Measurements from ENCODE around the gene CTSD.

Gene CTSD

DNA sequence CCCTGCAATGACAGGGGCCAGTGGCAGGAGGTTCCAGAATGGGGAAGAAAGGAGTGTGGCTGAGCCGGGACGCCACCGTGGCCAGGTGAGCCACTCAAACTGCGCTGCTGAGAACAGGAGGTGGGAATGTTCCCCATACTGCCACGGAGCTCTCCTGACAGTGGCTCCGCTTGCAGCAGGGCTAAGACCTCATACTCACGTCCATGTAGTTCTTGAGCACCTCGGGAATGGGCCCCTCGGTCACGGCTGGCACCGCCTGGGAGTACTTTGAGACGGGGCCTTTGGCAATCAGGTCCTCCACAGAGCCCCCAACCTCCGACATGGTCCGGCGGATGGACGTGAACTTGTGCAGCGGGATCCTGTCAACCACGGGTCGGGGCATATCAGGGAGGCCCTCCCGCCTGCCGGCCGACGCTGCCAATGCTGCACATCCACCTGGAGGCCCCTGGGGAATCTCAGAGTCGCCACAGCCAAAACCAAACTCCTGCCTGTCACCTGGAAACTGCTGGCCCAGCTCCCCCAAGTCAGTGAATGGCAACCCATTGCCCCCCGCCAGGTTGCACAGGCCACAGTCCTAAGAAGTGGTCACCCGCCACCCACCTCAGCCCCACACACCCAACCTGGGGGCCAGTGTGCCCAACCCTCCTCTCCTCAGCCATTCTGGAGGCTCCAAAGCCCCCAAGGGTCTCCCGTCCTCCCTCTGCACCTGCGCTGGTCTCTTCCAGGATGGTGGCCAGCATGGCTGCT, 2.4 kb downstream of the CTSD start:
- H3K27ac ChIP-seq (ENCODE audit: low read depth, low read length): peak overlapping the region; percentile 94
- H3K36me3 ChIP-seq (ENCODE audit: control insufficient read depth in 1 of 2, insufficient read depth in 2 of 2, low read length in 2 of 2): peaks cover 21 to 49% of the 10 kb centered on the region in 2 donors
- H3K4me3 ChIP-seq (ENCODE audit: low read depth in 1 of 2, low read length in 2 of 2): peak overlapping the region; percentile 85 to 90
- no peaks in the 10 kb centered on the region for H3K27me3 ChIP-seq (ENCODE audit: control insufficient read depth in 1 of 2, insufficient read depth in 2 of 2, low read length in 2 of 2)
- peaks cover 44 to 63% of the 10 kb centered on the region in 2 donors for H3K4me1 ChIP-seq (ENCODE audit: control insufficient read depth in 1 of 2, insufficient read depth in 2 of 2, low read length in 2 of 2)
- H3K9me3 ChIP-seq (ENCODE audit: control insufficient read depth in 1 of 2, low read length in 2 of 2): no peaks in the 10 kb centered on the region
- H3K9ac ChIP-seq (ENCODE audit: low read depth in 1 of 2, low read length in 2 of 2): peak overlapping the region; percentile 95 to 99

DNA sequence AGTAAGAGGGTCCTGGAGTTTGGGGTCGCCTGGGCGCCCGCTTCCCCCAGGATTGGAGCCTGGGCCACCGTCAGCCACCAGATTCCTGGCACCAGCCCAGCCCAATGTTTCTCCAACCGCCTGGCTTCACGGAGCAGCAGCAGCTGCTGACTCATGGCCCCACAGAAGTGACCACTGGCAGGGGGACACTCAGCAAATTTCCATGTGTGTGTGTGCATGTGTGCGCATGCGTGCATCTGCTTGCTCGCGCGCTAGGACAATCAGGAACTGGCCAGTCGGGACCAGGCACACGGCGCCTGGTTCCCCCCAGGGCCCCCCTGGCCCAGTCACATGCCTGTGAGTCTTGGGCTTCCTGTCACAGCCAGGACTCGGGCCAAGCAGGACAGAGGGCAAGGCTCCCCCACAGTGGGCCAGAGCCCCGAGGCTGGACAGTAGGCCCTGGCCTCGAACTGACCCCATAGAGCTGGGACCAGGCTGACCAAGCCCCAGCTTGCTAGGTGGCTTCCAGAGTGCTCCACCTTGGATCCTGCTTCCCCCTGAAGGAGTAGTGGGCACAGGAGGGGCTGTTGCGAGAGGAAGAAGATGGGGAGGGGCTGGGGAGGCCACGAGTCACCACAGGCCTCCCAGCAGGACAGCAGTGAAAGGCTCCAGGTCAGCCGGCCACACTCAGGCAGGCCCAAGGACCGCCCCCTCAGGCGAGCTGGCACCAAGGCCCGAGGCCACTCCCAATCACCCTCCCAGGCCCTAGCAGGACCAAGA, 3.2 kb downstream of the CTSD start:
- peaks cover 25 to 56% of the 10 kb centered on the region in 2 donors for H3K36me3 ChIP-seq (ENCODE audit: control insufficient read depth in 1 of 2, insufficient read depth in 2 of 2, low read length in 2 of 2)
- H3K4me1 ChIP-seq (ENCODE audit: control insufficient read depth in 1 of 2, insufficient read depth in 2 of 2, low read length in 2 of 2): peaks cover 51 to 70% of the 10 kb centered on the region in 2 donors
- peak overlapping the region; percentile 9 to 95 for H3K9ac ChIP-seq (ENCODE audit: low read depth in 1 of 2, low read length in 2 of 2)
- peak overlapping the region; percentile 94 for H3K27ac ChIP-seq (ENCODE audit: low read depth, low read length)
- H3K27me3 ChIP-seq (ENCODE audit: control insufficient read depth in 1 of 2, insufficient read depth in 2 of 2, low read length in 2 of 2): no peaks in the 10 kb centered on the region
- H3K9me3 ChIP-seq (ENCODE audit: control insufficient read depth in 1 of 2, low read length in 2 of 2): no peaks in the 10 kb centered on the region
- H3K4me3 ChIP-seq (ENCODE audit: low read depth in 1 of 2, low read length in 2 of 2): peak overlapping the region in 1 of 2 donors; percentile 22

DNA sequence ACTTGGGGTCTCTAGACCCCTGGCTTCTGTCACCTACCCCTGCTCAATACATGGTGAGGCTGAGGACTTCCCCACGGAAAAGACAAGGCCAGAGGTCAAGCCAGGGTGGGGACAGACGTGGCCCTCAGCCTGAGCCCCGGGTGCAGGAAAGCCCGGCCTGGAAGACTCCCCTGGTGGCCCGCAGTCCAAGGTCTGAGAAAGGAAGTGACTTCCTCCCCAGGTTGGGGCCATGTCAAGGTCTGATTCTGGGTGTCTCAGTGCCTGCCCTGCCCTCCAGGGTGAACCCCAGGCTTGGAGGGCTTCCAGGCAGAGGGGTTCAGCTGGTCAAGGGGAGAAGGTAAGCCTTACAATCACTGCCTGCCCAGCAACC, 3.9 kb downstream of the CTSD start:
- no peaks in the 10 kb centered on the region for H3K9me3 ChIP-seq (ENCODE audit: control insufficient read depth in 1 of 2, low read length in 2 of 2)
- no peaks in the 10 kb centered on the region for H3K27me3 ChIP-seq (ENCODE audit: control insufficient read depth in 1 of 2, insufficient read depth in 2 of 2, low read length in 2 of 2)
- peak overlapping the region; percentile 55 for H3K27ac ChIP-seq (ENCODE audit: low read depth, low read length)
- peaks cover 51 to 71% of the 10 kb centered on the region in 2 donors for H3K4me1 ChIP-seq (ENCODE audit: control insufficient read depth in 1 of 2, insufficient read depth in 2 of 2, low read length in 2 of 2)
- H3K36me3 ChIP-seq (ENCODE audit: control insufficient read depth in 1 of 2, insufficient read depth in 2 of 2, low read length in 2 of 2): peaks cover 32 to 63% of the 10 kb centered on the region in 2 donors
- H3K9ac ChIP-seq (ENCODE audit: low read depth in 1 of 2, low read length in 2 of 2): peak overlapping the region in 1 of 2 donors; percentile 9
- H3K4me3 ChIP-seq (ENCODE audit: low read depth in 1 of 2, low read length in 2 of 2): no peak overlapping the region

DNA sequence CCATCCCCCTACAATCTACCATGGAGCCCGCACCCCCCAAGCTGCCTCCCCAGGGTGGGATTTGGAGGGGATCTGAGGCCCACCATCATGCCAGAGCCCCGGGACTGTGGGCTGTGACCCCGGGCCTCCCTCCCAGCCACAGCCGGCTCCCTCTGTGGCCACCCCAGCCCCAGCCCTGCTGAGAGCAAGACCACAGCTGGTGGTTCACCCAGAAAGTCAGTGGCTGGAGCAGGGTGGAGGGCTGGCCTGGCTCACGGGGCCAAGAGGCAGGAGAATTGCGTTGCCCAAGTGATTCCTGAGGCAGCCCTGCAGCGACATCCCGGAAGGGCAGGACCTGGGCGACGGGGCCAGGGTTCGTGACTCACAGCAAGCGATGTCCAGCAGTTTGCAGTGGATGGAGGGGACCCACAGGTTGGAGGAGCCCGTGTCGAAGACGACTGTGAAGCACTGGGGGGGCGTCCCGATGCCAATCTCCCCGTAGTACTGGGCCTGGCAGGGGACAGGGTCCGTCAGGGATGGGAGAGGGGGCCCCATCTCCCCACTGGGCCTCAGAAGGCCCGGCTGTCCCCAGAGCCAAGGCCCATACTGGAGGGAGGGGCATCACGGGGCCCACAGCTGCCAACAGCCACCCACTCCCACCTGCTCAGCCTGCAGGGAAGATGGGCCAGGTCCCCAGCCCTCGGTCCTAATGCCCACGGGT, 4.4 kb downstream of the CTSD start:
- H3K9me3 ChIP-seq (ENCODE audit: control insufficient read depth in 1 of 2, low read length in 2 of 2): no peaks in the 10 kb centered on the region
- H3K27me3 ChIP-seq (ENCODE audit: control insufficient read depth in 1 of 2, insufficient read depth in 2 of 2, low read length in 2 of 2): no peaks in the 10 kb centered on the region
- peaks cover 34 to 68% of the 10 kb centered on the region in 2 donors for H3K36me3 ChIP-seq (ENCODE audit: control insufficient read depth in 1 of 2, insufficient read depth in 2 of 2, low read length in 2 of 2)
- H3K27ac ChIP-seq (ENCODE audit: low read depth, low read length): peak overlapping the region; percentile 10
- peak overlapping the region in 1 of 2 donors; percentile 9 for H3K9ac ChIP-seq (ENCODE audit: low read depth in 1 of 2, low read length in 2 of 2)
- no peak overlapping the region for H3K4me3 ChIP-seq (ENCODE audit: low read depth in 1 of 2, low read length in 2 of 2)
- H3K4me1 ChIP-seq (ENCODE audit: control insufficient read depth in 1 of 2, insufficient read depth in 2 of 2, low read length in 2 of 2): peaks cover 50 to 67% of the 10 kb centered on the region in 2 donors

DNA sequence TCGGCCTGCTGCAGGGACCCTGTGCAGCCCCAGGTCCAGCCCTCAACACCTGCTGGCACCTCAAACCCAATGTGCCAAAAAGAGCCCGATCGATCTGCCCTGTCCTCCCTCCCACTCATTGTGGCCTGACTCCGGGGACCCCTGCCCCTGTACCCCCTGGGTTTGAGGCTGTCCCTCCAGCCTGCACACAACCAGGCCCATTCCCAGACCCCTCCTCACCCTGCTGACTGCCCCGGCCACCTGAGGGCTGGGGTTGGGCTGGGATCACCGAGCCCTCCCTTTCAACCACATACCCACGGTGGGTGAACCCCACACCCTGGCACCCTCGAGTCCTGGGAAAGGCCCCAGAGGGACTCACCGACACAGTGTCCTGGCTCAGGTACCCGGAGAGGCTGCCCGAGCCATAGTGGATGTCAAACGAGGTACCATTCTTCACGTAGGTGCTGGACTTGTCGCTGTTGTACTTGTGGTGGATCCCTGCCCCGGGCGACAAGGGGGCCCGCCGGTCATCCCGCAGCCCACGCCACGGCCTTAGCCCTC, 5.0 kb downstream of the CTSD start:
- Histone ChIP-seq H3K27ac (ENCODE audit: low read depth, low read length) (no peak overlapping the region), H3K4me3 (ENCODE audit: low read depth in 1 of 2, low read length in 2 of 2) (no peak overlapping the region), H3K9me3 (ENCODE audit: control insufficient read depth in 1 of 2, low read length in 2 of 2) (no peaks in the 10 kb centered on the region), H3K36me3 (ENCODE audit: control insufficient read depth in 1 of 2, insufficient read depth in 2 of 2, low read length in 2 of 2) (peaks cover 34 to 73% of the 10 kb centered on the region in 2 donors), H3K9ac (ENCODE audit: low read depth in 1 of 2, low read length in 2 of 2) (no peak overlapping the region), H3K4me1 (ENCODE audit: control insufficient read depth in 1 of 2, insufficient read depth in 2 of 2, low read length in 2 of 2) (peaks cover 49 to 65% of the 10 kb centered on the region in 2 donors), H3K27me3 (ENCODE audit: control insufficient read depth in 1 of 2, insufficient read depth in 2 of 2, low read length in 2 of 2) (no peaks in the 10 kb centered on the region)

DNA sequence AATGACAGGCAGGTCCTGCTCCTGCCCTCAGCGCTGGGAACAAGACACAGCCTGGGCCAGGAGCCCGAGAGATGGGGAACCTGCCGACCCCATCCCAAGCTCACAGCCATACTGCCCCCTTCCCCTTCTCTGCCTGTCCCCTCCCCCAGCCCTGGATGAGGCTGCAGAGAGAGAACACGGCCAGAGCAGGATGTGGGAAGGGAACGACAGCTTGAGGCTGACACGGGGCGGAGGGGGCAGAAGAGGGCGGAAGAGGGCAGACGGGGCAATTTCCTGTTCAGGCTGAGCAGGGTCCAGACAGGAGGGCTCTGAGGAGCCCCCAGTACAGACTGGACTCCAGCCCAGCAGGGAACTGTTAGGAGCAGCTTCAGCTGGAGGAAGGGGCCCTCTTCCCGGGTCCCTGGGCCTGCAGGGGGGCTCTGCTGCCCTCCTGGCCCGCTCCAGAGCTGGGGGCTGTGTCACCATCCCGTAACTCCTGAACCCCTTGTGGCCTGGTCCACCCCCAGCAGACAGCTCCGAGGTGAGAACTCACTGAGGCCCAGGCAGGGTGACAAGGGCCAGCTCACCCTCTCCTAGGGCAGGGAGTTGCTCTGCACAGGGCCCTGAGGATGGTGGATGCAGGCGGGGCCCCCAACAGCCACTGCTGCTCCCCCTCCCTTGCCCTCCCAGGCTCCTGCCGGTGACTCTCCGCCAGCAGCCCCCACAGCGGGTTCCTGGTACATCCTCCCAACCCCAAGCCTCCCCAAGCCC, 5.7 kb downstream of the CTSD start:
- Histone ChIP-seq H3K9me3 (ENCODE audit: control insufficient read depth in 1 of 2, low read length in 2 of 2) (no peaks in the 10 kb centered on the region), H3K4me3 (ENCODE audit: low read depth in 1 of 2, low read length in 2 of 2) (peak overlapping the region in 1 of 2 donors; percentile 21), H3K27me3 (ENCODE audit: control insufficient read depth in 1 of 2, insufficient read depth in 2 of 2, low read length in 2 of 2) (no peaks in the 10 kb centered on the region), H3K27ac (ENCODE audit: low read depth, low read length) (no peak overlapping the region), H3K9ac (ENCODE audit: low read depth in 1 of 2, low read length in 2 of 2) (no peak overlapping the region), H3K4me1 (ENCODE audit: control insufficient read depth in 1 of 2, insufficient read depth in 2 of 2, low read length in 2 of 2) (peaks cover 48 to 62% of the 10 kb centered on the region in 2 donors), H3K36me3 (ENCODE audit: control insufficient read depth in 1 of 2, insufficient read depth in 2 of 2, low read length in 2 of 2) (peaks cover 40 to 80% of the 10 kb centered on the region in 2 donors)

DNA sequence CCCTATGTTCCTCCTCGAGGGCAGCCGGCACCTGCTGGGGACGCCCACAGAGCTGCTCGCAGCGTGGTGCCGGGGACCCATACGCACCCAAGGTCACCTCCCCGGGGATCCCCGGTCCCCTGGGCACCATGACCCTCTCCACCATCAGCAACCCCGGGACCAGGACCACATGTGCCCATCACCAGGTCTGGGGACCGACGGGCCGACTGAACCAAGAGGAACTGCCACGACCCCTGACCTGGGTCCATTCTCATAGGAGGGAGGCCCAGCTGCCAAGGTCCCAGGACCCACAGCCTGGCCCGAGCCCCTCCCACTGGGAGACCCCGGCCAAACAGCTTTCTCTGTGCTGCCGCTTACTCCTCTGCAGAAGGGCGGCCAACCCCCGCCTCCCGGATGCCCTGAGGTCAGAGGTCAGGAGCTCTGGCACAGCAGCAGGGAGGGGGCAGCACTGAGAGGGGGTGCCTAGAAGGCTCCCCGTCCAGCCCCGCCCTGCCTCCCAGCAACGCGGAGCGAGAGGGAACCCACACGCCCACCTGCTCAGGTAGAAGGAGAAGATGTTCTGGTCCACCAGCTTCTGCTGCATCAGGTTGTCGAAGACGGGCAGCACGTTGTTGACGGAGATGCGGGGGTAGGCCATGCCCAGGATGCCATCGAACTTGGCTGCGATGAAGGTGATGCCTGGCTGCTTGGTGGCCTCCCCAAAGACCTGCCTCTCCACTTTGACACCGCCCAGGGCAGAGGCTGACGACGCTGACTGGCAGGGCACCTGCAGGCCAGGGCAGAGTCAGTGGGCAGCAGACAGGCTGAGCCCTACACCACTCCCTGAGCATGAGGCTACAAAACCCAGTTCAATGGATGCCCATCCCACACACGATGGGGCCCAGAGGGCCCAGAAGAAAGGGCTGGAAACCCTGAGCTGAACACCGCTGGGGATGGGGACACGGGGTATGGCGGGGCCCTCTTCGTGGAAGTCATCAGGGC, 6.6 kb downstream of the CTSD start:
- H3K27ac ChIP-seq (ENCODE audit: low read depth, low read length): no peak overlapping the region
- peaks cover 42 to 84% of the 10 kb centered on the region in 2 donors for H3K36me3 ChIP-seq (ENCODE audit: control insufficient read depth in 1 of 2, insufficient read depth in 2 of 2, low read length in 2 of 2)
- H3K9ac ChIP-seq (ENCODE audit: low read depth in 1 of 2, low read length in 2 of 2): no peak overlapping the region

DNA sequence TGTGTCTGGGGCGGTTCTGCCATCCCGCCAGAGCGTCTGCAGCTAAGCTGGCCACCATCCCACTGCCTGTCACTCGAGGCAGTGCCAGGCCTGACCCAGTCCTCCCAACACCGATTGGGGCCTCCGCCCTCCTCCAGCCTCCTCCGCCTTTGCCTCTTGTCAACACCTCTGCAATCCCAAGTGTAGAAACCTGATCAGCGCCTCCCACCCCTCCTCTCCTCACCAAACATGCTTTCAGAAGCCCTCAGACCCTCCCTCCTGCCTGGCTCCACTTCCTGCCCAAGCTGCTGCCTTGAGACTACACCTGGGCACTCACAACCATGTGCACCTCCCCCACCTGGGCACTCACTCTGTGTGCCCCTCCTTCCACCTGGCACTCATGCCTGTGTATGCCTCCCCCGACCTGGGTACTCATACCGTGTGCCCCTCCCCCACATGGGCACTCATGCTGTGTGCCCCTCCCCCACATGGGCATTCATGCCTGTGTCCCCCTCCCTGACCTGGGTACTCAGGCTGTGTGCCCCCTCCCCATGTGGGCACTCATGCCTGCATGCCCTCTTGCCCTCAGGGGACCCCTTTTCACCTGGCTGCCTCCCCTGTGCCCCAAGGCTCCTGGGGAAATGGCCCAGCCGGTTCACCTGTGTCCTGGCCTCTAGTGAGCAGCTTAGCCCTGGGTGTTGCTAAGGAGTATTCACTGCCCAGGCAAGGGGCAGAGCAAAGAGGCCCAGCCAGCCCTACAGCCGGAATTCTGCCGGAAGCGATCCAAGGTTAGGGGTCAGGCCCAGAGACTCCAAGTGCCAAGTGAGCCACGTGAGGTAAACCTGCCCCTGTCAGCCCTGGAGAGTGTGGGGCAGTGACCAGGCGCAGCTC, 7.8 kb downstream of the CTSD start:
- peaks cover 42 to 75% of the 10 kb centered on the region in 2 donors for H3K36me3 ChIP-seq (ENCODE audit: control insufficient read depth in 1 of 2, insufficient read depth in 2 of 2, low read length in 2 of 2)
- no peak overlapping the region for H3K4me3 ChIP-seq (ENCODE audit: low read depth in 1 of 2, low read length in 2 of 2)
- H3K27ac ChIP-seq (ENCODE audit: low read depth, low read length): no peak overlapping the region
- no peaks in the 10 kb centered on the region for H3K9me3 ChIP-seq (ENCODE audit: control insufficient read depth in 1 of 2, low read length in 2 of 2)
- no peak overlapping the region for H3K9ac ChIP-seq (ENCODE audit: low read depth in 1 of 2, low read length in 2 of 2)
- H3K27me3 ChIP-seq (ENCODE audit: control insufficient read depth in 1 of 2, insufficient read depth in 2 of 2, low read length in 2 of 2): no peaks in the 10 kb centered on the region
- peaks cover 29 to 46% of the 10 kb centered on the region in 2 donors for H3K4me1 ChIP-seq (ENCODE audit: control insufficient read depth in 1 of 2, insufficient read depth in 2 of 2, low read length in 2 of 2)

More for the DNA sequence above, 6.6 kb downstream of the CTSD start:
- no peaks in the 10 kb centered on the region for H3K9me3 ChIP-seq (ENCODE audit: control insufficient read depth in 1 of 2, low read length in 2 of 2)
- peaks cover 38 to 56% of the 10 kb centered on the region in 2 donors for H3K4me1 ChIP-seq (ENCODE audit: control insufficient read depth in 1 of 2, insufficient read depth in 2 of 2, low read length in 2 of 2)
- no peaks in the 10 kb centered on the region for H3K27me3 ChIP-seq (ENCODE audit: control insufficient read depth in 1 of 2, insufficient read depth in 2 of 2, low read length in 2 of 2)
- H3K4me3 ChIP-seq (ENCODE audit: low read depth in 1 of 2, low read length in 2 of 2): no peak overlapping the region

All from duodenal mucosa (tissue), 2 donors.